ENCODE results near the gene TXNDC11. TPM values are rescaled to one million over a fixed set of nuclear protein-coding genes. Genes with fewer than 3 reads are reported as not detected.

The TXNDC11 gene
- total and polyA plus RNA-seq, 5 donors = 22.0 to 29.4 (median 24.6) TPM

DNA sequence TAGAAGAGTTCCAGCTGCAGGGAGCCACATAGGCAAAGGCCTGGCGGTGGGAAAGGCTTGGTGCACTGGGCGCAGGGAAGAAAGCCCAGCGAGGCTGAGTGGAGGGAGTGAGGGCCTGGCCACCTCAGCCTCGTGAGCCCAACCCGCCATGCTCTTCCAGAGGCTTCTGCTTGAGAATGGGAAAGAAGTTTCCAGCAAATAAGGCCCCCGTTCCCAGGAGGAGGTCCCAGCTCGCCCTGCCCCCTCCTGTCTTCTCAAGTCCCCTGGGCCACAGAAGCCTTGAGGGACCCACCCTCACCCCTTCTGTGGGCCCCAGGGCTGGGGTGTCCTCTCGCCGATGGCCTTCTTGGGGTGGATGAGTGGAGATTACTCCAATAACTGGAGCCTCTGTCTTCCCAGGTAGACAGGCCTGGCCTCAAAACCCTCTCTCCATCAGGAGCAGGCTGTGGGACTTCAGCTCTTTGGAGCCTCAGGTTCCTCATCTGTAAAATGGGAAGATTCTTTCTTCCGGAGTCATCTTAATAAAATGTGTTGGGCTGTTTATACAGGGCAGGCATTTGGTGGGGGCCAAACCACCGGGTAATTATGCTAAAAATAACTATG is 75.3 kb downstream of the TXNDC11 start:
- Histone ChIP-seq H3K27me3 (ENCODE audit: control insufficient read depth, insufficient read depth) (no peaks in the 10 kb centered on the region), H3K9me3 (ENCODE audit: control insufficient read depth, low read length) (no peaks in the 10 kb centered on the region), H3K4me1 (ENCODE audit: control insufficient read depth, insufficient read depth, low read length) (peaks cover 4% of the 10 kb centered on the region), H3K4me3 (ENCODE audit: low read length) (no peak overlapping the region), H3K27ac (ENCODE audit: low read length) (no peak overlapping the region)
- ATAC-seq = no peak
- 87% methylated on average over 11 of the region's 11 CpGs for WGBS
- intact Hi-C loops (cut with DNase I) = no loop called here
- DNase-seq = peak in 2 of 3 donors; percentile 42 to 62

GRCh38 chr16:11666103-11667055 is 76.3 kb downstream of the TXNDC11 start:
- H3K9me3 ChIP-seq (ENCODE audit: control insufficient read depth, low read length) = no peaks in the 10 kb centered on the region
- H3K4me3 ChIP-seq (ENCODE audit: low read length) = no peak overlapping the region
- ATAC-seq = no peak
- H3K27me3 ChIP-seq (ENCODE audit: control insufficient read depth, insufficient read depth) = no peaks in the 10 kb centered on the region
- no peak overlapping the region for H3K27ac ChIP-seq (ENCODE audit: low read length)
- 79% methylated on average over 14 of the region's 14 CpGs for WGBS
- intact Hi-C loops (cut with DNase I) = no loop called here
- peak in 2 of 3 donors; percentile 39 to 48 for DNase-seq
- peaks cover 3% of the 10 kb centered on the region for H3K4me1 ChIP-seq (ENCODE audit: control insufficient read depth, insufficient read depth, low read length)

DNA sequence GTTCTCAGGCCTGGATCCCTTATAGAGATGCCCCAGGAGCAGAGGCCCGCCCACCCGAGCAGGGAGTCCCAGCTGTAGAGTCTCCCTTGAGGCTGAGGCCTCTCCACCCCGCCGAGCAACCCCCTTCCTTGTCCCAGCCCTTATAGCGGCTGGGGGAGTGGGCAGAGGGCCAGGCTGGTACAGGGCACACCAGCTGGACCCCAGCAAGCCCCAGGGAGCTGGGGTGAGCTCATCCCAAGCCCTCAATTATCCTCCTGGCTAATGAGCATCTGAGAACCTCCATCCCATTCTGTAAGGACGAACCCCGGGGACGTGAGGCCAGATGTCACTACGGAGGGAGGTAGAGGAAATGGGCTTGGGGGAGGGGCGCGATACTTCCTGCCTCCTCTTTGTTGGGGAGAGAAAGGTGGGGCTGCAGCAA is 77.6 kb downstream of the TXNDC11 start:
- intact Hi-C loops (cut with DNase I) = no loop called here
- no peak for ATAC-seq
- Histone ChIP-seq H3K4me1 (ENCODE audit: control insufficient read depth, insufficient read depth, low read length) (no peaks in the 10 kb centered on the region), H3K27ac (ENCODE audit: low read length) (no peak overlapping the region), H3K27me3 (ENCODE audit: control insufficient read depth, insufficient read depth) (no peaks in the 10 kb centered on the region), H3K4me3 (ENCODE audit: low read length) (no peak overlapping the region), H3K9me3 (ENCODE audit: control insufficient read depth, low read length) (no peaks in the 10 kb centered on the region)
- DNase-seq = peak in 2 of 3 donors; percentile 56 to 62
- WGBS = 40% methylated on average over 11 of the region's 11 CpGs

DNA sequence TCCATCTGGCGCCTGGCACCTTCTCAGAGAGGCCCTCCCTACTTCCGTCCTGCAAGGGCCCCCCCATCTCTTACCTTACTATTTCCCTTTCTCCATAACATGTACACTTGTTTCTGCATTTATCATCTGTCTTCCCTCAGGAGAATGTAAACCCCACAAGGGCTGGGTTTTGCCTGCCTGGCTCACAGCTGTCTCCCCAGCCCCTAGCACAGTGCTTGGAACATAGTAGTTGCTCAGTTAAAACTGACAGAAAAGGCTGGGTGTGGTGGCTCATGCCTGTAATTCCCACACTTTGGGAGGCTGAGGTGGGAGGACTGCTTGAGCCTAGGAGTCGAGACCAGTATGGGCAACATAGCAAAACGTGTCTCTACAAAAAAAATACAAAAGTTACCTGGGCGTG is 80.1 kb downstream of the TXNDC11 start:
- WGBS = 93% methylated on average over 5 of the region's 5 CpGs
- intact Hi-C loops (cut with DNase I) = no loop called here
- DNase-seq = no peak
- no peak overlapping the region for H3K27ac ChIP-seq (ENCODE audit: low read length)
- ATAC-seq = no peak
- H3K4me3 ChIP-seq (ENCODE audit: low read length) = no peak overlapping the region
- H3K4me1 ChIP-seq (ENCODE audit: control insufficient read depth, insufficient read depth, low read length) = no peaks in the 10 kb centered on the region
- H3K9me3 ChIP-seq (ENCODE audit: control insufficient read depth, low read length) = no peaks in the 10 kb centered on the region
- no peaks in the 10 kb centered on the region for H3K27me3 ChIP-seq (ENCODE audit: control insufficient read depth, insufficient read depth)

GRCh38 chr16:11660565-11660964 is 82.1 kb downstream of the TXNDC11 start:
- ATAC-seq = no peak
- Histone ChIP-seq H3K4me1 (ENCODE audit: control insufficient read depth, insufficient read depth, low read length) (no peaks in the 10 kb centered on the region), H3K27me3 (ENCODE audit: control insufficient read depth, insufficient read depth) (no peaks in the 10 kb centered on the region), H3K4me3 (ENCODE audit: low read length) (no peak overlapping the region), H3K9me3 (ENCODE audit: control insufficient read depth, low read length) (no peaks in the 10 kb centered on the region), H3K27ac (ENCODE audit: low read length) (no peak overlapping the region)
- intact Hi-C loops (cut with DNase I) = no loop called here
- DNase-seq = no peak
- WGBS = 84% methylated on average over 12 of the region's 12 CpGs

- H3K4me3 ChIP-seq (ENCODE audit: low read length) = no peak overlapping the region
- H3K4me1 ChIP-seq (ENCODE audit: control insufficient read depth, insufficient read depth, low read length) = no peaks in the 10 kb centered on the region
- DNase-seq = peak in 1 of 3 donors; percentile 64
- WGBS = 64% methylated on average over 19 of the region's 19 CpGs
- no peaks in the 10 kb centered on the region for H3K9me3 ChIP-seq (ENCODE audit: control insufficient read depth, low read length)
- intact Hi-C loops (cut with DNase I) = no loop called here
- ATAC-seq = peak; percentile 35 to 64
- H3K27me3 ChIP-seq (ENCODE audit: control insufficient read depth, insufficient read depth) = no peaks in the 10 kb centered on the region
- no peak overlapping the region for H3K27ac ChIP-seq (ENCODE audit: low read length)
These were observed 83.6 kb downstream of the TXNDC11 start for GRCh38 chr16:11658896-11659708.

DNA sequence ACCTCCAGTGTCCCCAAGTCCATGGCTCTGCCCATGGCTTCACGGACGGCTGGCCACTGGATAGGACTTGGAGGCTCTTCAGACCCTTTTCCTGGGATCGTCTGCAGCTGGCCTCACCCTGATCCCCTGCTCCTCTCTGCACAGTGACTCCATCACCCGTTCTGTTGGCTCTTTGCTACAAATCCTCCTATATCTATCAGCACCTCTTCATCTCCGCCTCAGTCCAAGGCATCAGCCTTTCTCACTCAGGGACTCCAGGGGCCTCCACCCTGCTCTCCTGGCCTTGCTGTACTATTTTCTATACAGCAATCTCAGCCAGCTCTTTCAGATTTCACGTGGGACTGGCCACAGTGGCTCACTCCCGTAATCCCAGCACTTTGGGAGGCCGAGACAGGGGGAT is 85.1 kb downstream of the TXNDC11 start:
- no peak for ATAC-seq
- DNase-seq = no peak
- Histone ChIP-seq H3K4me1 (ENCODE audit: control insufficient read depth, insufficient read depth, low read length) (no peaks in the 10 kb centered on the region), H3K27me3 (ENCODE audit: control insufficient read depth, insufficient read depth) (no peaks in the 10 kb centered on the region), H3K27ac (ENCODE audit: low read length) (no peak overlapping the region), H3K9me3 (ENCODE audit: control insufficient read depth, low read length) (no peaks in the 10 kb centered on the region), H3K4me3 (ENCODE audit: low read length) (no peak overlapping the region)
- intact Hi-C loops (cut with DNase I) = no loop called here
- WGBS = 73% methylated on average over 8 of the region's 8 CpGs

- ATAC-seq (no peak), DNase-seq (peak in 1 of 3 donors; percentile 33)
- Histone ChIP-seq H3K4me1 (ENCODE audit: control insufficient read depth, insufficient read depth, low read length) (no peaks in the 10 kb centered on the region), H3K9me3 (ENCODE audit: control insufficient read depth, low read length) (no peaks in the 10 kb centered on the region), H3K27me3 (ENCODE audit: control insufficient read depth, insufficient read depth) (no peaks in the 10 kb centered on the region), H3K27ac (ENCODE audit: low read length) (no peak overlapping the region), H3K4me3 (ENCODE audit: low read length) (no peak overlapping the region)
- intact Hi-C loops (cut with DNase I) = no loop called here
- WGBS = 91% methylated on average over 7 of the region's 7 CpGs
These were observed 87.0 kb downstream of the TXNDC11 start for GRCh38 chr16:11655655-11656054.

DNA sequence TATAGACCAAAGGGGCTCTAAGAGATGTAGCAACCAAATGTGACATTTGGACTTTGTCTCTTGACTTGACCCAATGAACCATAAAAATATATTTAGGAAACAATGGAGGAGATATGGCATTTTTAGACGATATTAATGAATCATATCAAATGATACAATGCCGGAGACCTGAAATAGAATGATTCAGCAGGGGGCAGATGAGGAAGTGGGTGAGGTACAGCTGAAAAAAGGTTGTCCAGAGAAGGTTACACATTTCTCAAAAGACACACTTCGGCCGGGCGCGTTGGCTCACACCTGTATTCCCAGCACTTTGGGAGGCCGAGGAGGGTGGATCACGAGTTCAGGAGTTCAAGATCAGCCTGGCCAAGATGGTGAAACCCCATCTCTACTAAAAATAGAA is 90.9 kb downstream of the TXNDC11 start:
- intact Hi-C loops (cut with DNase I) = loop anchor here in 1 of 4 donors (5.0 kb wide), 1 partner anchor 249 kb away; no protein-coding TSS in a partner anchor
- ATAC-seq (no peak), DNase-seq (no peak)
- 76% methylated on average over 8 of the region's 8 CpGs for WGBS
- no peaks in the 10 kb centered on the region for H3K9me3 ChIP-seq (ENCODE audit: control insufficient read depth, low read length)
- H3K4me1 ChIP-seq (ENCODE audit: control insufficient read depth, insufficient read depth, low read length) = no peaks in the 10 kb centered on the region
- H3K27ac ChIP-seq (ENCODE audit: low read length) = no peak overlapping the region
- H3K27me3 ChIP-seq (ENCODE audit: control insufficient read depth, insufficient read depth) = no peaks in the 10 kb centered on the region
- no peak overlapping the region for H3K4me3 ChIP-seq (ENCODE audit: low read length)

DNA sequence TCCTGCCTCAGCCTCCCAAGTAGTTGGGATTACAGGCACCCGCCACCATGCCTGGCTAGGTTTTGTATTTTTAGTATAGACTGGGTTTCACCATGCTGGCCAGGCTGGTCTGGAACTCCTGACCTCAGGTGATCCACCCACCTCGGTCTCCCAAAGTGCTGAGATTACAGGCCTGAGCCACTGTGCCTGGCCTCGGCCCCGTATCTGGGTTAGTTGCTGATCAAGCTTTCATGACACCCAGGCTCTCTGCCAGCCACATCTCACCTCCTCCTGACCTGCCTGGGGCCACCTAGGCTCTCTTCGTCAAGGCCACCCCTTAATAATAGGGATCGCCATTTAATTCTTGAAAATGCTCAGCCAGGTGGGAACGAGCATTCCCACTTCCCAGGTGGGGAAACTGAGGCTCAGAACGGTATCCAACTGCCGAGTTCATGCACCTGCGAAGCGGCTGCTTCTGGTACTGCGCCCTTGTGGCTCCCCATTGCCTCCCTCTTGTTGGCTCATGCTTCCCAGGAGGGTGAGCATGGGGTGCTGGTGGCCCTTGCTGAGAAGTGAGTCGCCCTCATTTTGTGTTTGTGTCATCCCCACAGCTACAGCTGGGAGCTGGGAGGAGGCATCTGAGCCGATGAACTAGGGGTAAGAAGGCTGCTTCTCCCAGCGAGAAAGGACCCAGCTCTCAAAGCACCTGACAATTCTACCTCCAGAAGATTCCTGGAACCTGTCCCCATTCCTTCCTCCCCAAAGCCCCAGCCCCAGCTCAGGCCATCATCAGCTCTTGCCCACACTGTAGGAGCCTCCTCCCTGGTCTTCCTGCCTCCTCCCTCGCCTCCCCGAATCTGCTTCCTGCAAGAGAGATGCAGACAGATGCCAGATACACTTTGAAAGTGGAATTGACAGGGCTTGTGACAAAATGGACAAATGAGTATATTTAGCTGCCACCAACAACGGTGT is 91.7 kb downstream of the TXNDC11 start:
- Histone ChIP-seq H3K27me3 (ENCODE audit: control insufficient read depth, insufficient read depth) (no peaks in the 10 kb centered on the region), H3K4me1 (ENCODE audit: control insufficient read depth, insufficient read depth, low read length) (no peaks in the 10 kb centered on the region), H3K27ac (ENCODE audit: low read length) (no peak overlapping the region), H3K9me3 (ENCODE audit: control insufficient read depth, low read length) (no peaks in the 10 kb centered on the region), H3K4me3 (ENCODE audit: low read length) (no peak overlapping the region)
- 79% methylated on average over 18 of the region's 18 CpGs for WGBS
- DNase-seq (peak in 1 of 3 donors; percentile 16), ATAC-seq (no peak)
- intact Hi-C loops (cut with DNase I) = loop anchor here in 1 of 4 donors (5.0 kb wide), 1 partner anchor 249 kb away; no protein-coding TSS in a partner anchor
